Right lobe of liver (tissue), 6 donors: ENCODE data around the gene HSFX3. TPM values are rescaled to one million over a fixed set of nuclear protein-coding genes. Genes with fewer than 3 reads are reported as not detected.
"Not testable (repeated sequence)": the region's sequence is repeated elsewhere in the genome, so short reads cannot be mapped to it uniquely, and the experiment has no call there.

ENCODE experiments used
- ATAC-seq, 4 donors: fragments of 200-7000 bp; cut with Tn5 transposase; one replicate each; pipeline ENCODE4 v1.9.1; 2020; ENCODE audit warnings: mild to moderate bottlenecking in 4 of 4, moderate library complexity in 4 of 4
- DNase-seq, 3 donors: peaks; one replicate each; pipeline ENCODE4 v3.0.0-alpha.2; 2020
- H3K27ac ChIP-seq, 3 donors: fragments of 200-600 bp; one replicate each; pipeline ENCODE4 v1.8.0; 2022
- H3K27me3 ChIP-seq, 2 donors: fragments of 200-600 bp; one replicate each; pipeline ENCODE4 v1.8.0; 2022
- H3K36me3 ChIP-seq, 4 donors: fragments of 200-600 bp; sonication (generic) in 1 of 4; one replicate each; pipeline versions ENCODE4 v1.5.1 to v1.8.0; 2017 to 2022; ENCODE audit warnings: control low read depth in 1 of 4
- H3K4me1 ChIP-seq, 4 donors: fragments of 200-600 bp; sonication (generic) in 1 of 4; one replicate each; pipeline versions ENCODE4 v1.5.1 to v1.8.0; 2017 to 2022; ENCODE audit warnings: control low read depth in 1 of 4
- H3K4me3 ChIP-seq, 3 donors: fragments of 200-600 bp; one replicate each; pipeline ENCODE4 v1.8.0; 2022
- H3K9me3 ChIP-seq, 4 donors: fragments of 200-600 bp; sonication (generic) in 1 of 4; one replicate each; pipeline versions ENCODE4 v1.5.1 to v1.8.0; 2017 to 2022; ENCODE audit warnings: control low read depth in 1 of 4
- CTCF ChIP-seq, 4 donors: fragments of 200-600 bp in 3 of 4; fragments of 450-650 bp in 1 of 4; IDR thresholded peaks; one replicate each; pipeline versions ENCODE4 v1.5.1 to v1.8.0; 2016 to 2022; ENCODE audit warnings: antibody characterized with exemption in 4 of 4, mild to moderate bottlenecking in 2 of 4
- POLR2A ChIP-seq: fragments of 450-650 bp; IDR thresholded peaks from one replicate; pipeline ENCODE4 v1.6.1; 2017; ENCODE audit warnings: antibody characterized with exemption, mild to moderate bottlenecking
- WGBS: methylation state at CpG from one replicate; pipeline ENCODE4 v1.1.6; 2018; ENCODE audit warnings: low coverage, low lambda C conversion rate; ENCODE audit not compliant: insufficient coverage; ENCODE audit errors: missing lambda C conversion rate; 5-methylcytosine and 5-hydroxymethylcytosine counted together
- intact Hi-C, 2 donors: fragments of 100-400 bp; cut with DNase I; formaldehyde crosslinking; loops; one replicate each; pipeline versions ENCODE4 v1.11.2 to v1.14.1; 2022
- total RNA-seq, 6 experiments: library from RNA; depleted of rRNA in 2 of 6; stranded (reverse); fragments of >200 nt in 2 of 6; fragmentation: NEBNext Ultra II Directional in 3 of 6; extraction: Animal tissue kit (Norgen Biotek cat#: 25700) in 3 of 6; gene quantifications; one replicate each; pipeline versions ENCODE4 v1.1.0 to v1.2.4, GENCODE V29; 2016 to 2023
- donor health status: DM: no; HTN: yes; CAD: no.
- donor health status: DM: no; HTN: no; CAD: no.
- donor health status: DM: no; HTN: no; CAD: no.
- donor health status: DM: no; HTN: yes; CAD: no.
- donor health status: DM: no; HTN: yes; CAD: no.

Gene HSFX3
- total RNA-seq, 6 experiments from 2014 or later: not detected

- Histone ChIP-seq H3K4me1 (no peaks in the 10 kb centered on the region), H3K27ac (no peak overlapping the region), H3K9me3 (no peaks in the 10 kb centered on the region), H3K27me3 (no peaks in the 10 kb centered on the region), H3K36me3 (no peaks in the 10 kb centered on the region), H3K4me3 (no peak overlapping the region)
- no peak for TF ChIP-seq CTCF (IDR thresholded peaks at IDR 0.05)
- TF ChIP-seq POLR2A: no peak
- DNase-seq: no peak
- no peak for ATAC-seq
- intact Hi-C loops: no loop called here
- 45% methylated on average over 3 of the region's 7 CpGs for WGBS
These were observed 18.1 kb upstream of the HSFX3 start for GRCh38 chrX:149567621-149568417.

GRCh38 chrX:149563359-149563758 is 13.6 kb upstream of the HSFX3 start:
- no peak overlapping the region for H3K27ac ChIP-seq
- H3K4me3 ChIP-seq: no peak overlapping the region
- H3K9me3 ChIP-seq: no peaks in the 10 kb centered on the region
- 67% methylated on average over 3 of the region's 4 CpGs for WGBS
- intact Hi-C loops: no loop called here
- DNase-seq: no peak
- H3K27me3 ChIP-seq: no peaks in the 10 kb centered on the region
- H3K36me3 ChIP-seq: no peaks in the 10 kb centered on the region
- no peaks in the 10 kb centered on the region for H3K4me1 ChIP-seq
- no peak for ATAC-seq
- TF ChIP-seq POLR2A: no peak
- no peak for TF ChIP-seq CTCF (IDR thresholded peaks at IDR 0.05)

GRCh38 chrX:149555251-149555650 is 5.5 kb upstream of the HSFX3 start:
- H3K4me1 ChIP-seq, H3K9me3 ChIP-seq, intact Hi-C loops, DNase-seq, H3K27ac ChIP-seq, ATAC-seq, H3K36me3 ChIP-seq, H3K27me3 ChIP-seq, H3K4me3 ChIP-seq: not testable (repeated sequence)
- no CpG with 5 or more reads among the region's 4 CpGs for WGBS

GRCh38 chrX:149551939-149552248 is 2.2 kb upstream of the HSFX3 start:
- DNase-seq, H3K27ac ChIP-seq, H3K9me3 ChIP-seq, H3K4me1 ChIP-seq, H3K27me3 ChIP-seq, H3K36me3 ChIP-seq, intact Hi-C loops, ATAC-seq, H3K4me3 ChIP-seq: not testable (repeated sequence)
- no CpG with 5 or more reads among the region's 6 CpGs for WGBS

GRCh38 chrX:149551245-149551938 is 1.7 kb upstream of the HSFX3 start:
- ATAC-seq, DNase-seq, H3K4me3 ChIP-seq, H3K27me3 ChIP-seq, H3K27ac ChIP-seq, H3K4me1 ChIP-seq, H3K36me3 ChIP-seq, H3K9me3 ChIP-seq, intact Hi-C loops: not testable (repeated sequence)
- no CpG with 5 or more reads among the region's 4 CpGs for WGBS

- H3K27me3 ChIP-seq, DNase-seq, ATAC-seq, H3K4me3 ChIP-seq, intact Hi-C loops, H3K36me3 ChIP-seq, H3K27ac ChIP-seq, H3K9me3 ChIP-seq, H3K4me1 ChIP-seq: not testable (repeated sequence)
- 67% methylated on average over 1 of the region's 1 CpG for WGBS
These were observed 730 bp upstream of the HSFX3 start for GRCh38 chrX:149550454-149550853.

GRCh38 chrX:149547782-149548181 is 1.9 kb downstream of the HSFX3 start:
- intact Hi-C loops, H3K4me1 ChIP-seq, H3K36me3 ChIP-seq, DNase-seq, H3K4me3 ChIP-seq, H3K27me3 ChIP-seq, H3K27ac ChIP-seq, H3K9me3 ChIP-seq: not testable (repeated sequence)
- no CpG with 5 or more reads among the region's 3 CpGs for WGBS
- ATAC-seq: peak in 3 of 4 donors; percentile 26 to 43 (median 38)

GRCh38 chrX:149546962-149547361 is 2.8 kb downstream of the HSFX3 start:
- H3K36me3 ChIP-seq, H3K27ac ChIP-seq, ATAC-seq, H3K9me3 ChIP-seq, intact Hi-C loops, H3K27me3 ChIP-seq, DNase-seq, H3K4me1 ChIP-seq, H3K4me3 ChIP-seq: not testable (repeated sequence)
- WGBS: no CpG with 5 or more reads among the region's 1 CpG

- H3K27ac ChIP-seq, intact Hi-C loops, H3K36me3 ChIP-seq, DNase-seq, H3K4me3 ChIP-seq, H3K4me1 ChIP-seq, H3K9me3 ChIP-seq, H3K27me3 ChIP-seq: not testable (repeated sequence)
- peak in 3 of 4 donors; percentile 7 to 11 (median 8) for ATAC-seq
- WGBS: 64% methylated on average over 7 of the region's 29 CpGs
These were observed 3.9 kb downstream of the HSFX3 start for GRCh38 chrX:149545545-149546543.
